GM23248 (cell line): Measurements from ENCODE around the gene BRD7. TPM values are rescaled to one million over a fixed set of nuclear protein-coding genes. Genes with fewer than 3 reads are reported as not detected.

Experiments used
- DNase-seq: peaks from one replicate; pipeline ENCODE4 v3.0.0-alpha.2; 2015
- H2AFZ ChIP-seq: fragments of 200-600 bp; sonication (generic); 2 replicates; pipeline ENCODE4 v1.6.1; 2016; ENCODE audit warnings: antibody characterized with exemption
- H3F3A ChIP-seq: fragments of 200-600 bp; sonication (generic); 2 replicates; pipeline ENCODE4 v1.6.1; 2016; ENCODE audit warnings: mild to moderate bottlenecking, antibody characterized with exemption, mixed run types; ENCODE audit not compliant: insufficient read depth
- H3K27ac ChIP-seq: fragments of 200-600 bp; sonication (generic); 2 replicates; pipeline ENCODE4 v1.5.1; 2016; ENCODE audit warnings: mild to moderate bottlenecking
- H3K27me3 ChIP-seq: fragments of 200-600 bp; sonication (generic); replicated peaks from 2 replicates; pipeline ENCODE4 v1.6.1; 2016; ENCODE audit warnings: mild to moderate bottlenecking; ENCODE audit not compliant: insufficient read depth
- H3K36me3 ChIP-seq: fragments of 200-600 bp; sonication (generic); 2 replicates; pipeline ENCODE4 v1.6.1; 2016; ENCODE audit warnings: low read depth, mild to moderate bottlenecking
- H3K4me1 ChIP-seq: fragments of 200-600 bp; sonication (generic); 2 replicates; pipeline ENCODE4 v1.6.1; 2016; ENCODE audit warnings: mild to moderate bottlenecking; ENCODE audit not compliant: insufficient read depth
- H3K4me2 ChIP-seq: fragments of 200-600 bp; sonication (generic); one replicate; pipeline ENCODE4 v1.6.1; 2016; ENCODE audit warnings: mild to moderate bottlenecking; ENCODE audit not compliant: unreplicated experiment
- H3K4me3 ChIP-seq: fragments of 200-600 bp; sonication (generic); 2 replicates; pipeline ENCODE4 v1.5.1; 2016; ENCODE audit warnings: mild to moderate bottlenecking
- H3K79me2 ChIP-seq: fragments of 200-600 bp; sonication (generic); 2 replicates; pipeline ENCODE4 v1.6.1; 2016; ENCODE audit warnings: mild to moderate bottlenecking; ENCODE audit not compliant: insufficient read depth
- H3K9ac ChIP-seq: fragments of 200-600 bp; sonication (generic); 2 replicates; pipeline ENCODE4 v1.6.1; 2016; ENCODE audit warnings: mild to moderate bottlenecking
- H3K9me2 ChIP-seq: fragments of 200-600 bp; sonication (generic); 2 replicates; pipeline ENCODE4 v1.6.1; 2016; ENCODE audit warnings: mixed run types, mild to moderate bottlenecking, moderate library complexity; ENCODE audit not compliant: insufficient read depth
- H3K9me3 ChIP-seq: fragments of 200-600 bp; sonication (generic); one replicate; pipeline ENCODE4 v1.6.1; 2017; ENCODE audit warnings: low read depth
- H4K20me1 ChIP-seq: fragments of 200-600 bp; sonication (generic); 2 replicates; pipeline ENCODE4 v1.6.0; 2016; ENCODE audit not compliant: insufficient read depth
- EZH2 ChIP-seq: fragments of 200-600 bp; sonication (generic); IDR thresholded peaks from 2 replicates; pipeline ENCODE4 v1.6.1; 2018; ENCODE audit warnings: antibody characterized with exemption, mild to moderate bottlenecking; ENCODE audit not compliant: insufficient read depth, poor library complexity, severe bottlenecking
- EZH2phosphoT487 ChIP-seq: fragments of 200-600 bp; sonication (generic); IDR thresholded peaks from 2 replicates; pipeline ENCODE4 v1.6.1; 2018; ENCODE audit warnings: antibody characterized with exemption, moderate library complexity, mild to moderate bottlenecking, low read depth; ENCODE audit not compliant: insufficient read depth
- WGBS, 2 experiments: methylation state at CpG; one replicate each; pipeline ENCODE4 v1.1.6; 2015 to 2017; ENCODE audit warnings: low lambda C conversion rate in 2 of 2, low coverage in 1 of 2; ENCODE audit errors: missing lambda C conversion rate in 2 of 2; 5-methylcytosine and 5-hydroxymethylcytosine counted together
- in situ Hi-C: fragments of 300-500 bp; cut with MboI; formaldehyde crosslinking; loops from 2 replicates; pipeline ENCODE4 v1.15.0; 2020
- polyA plus RNA-seq: library from polyadenylated mRNA; unstranded; fragments of >200 nt; fragmentation: Nextera tagmentation; extraction: Ambion mirVana; gene quantifications from 2 replicates; pipeline ENCODE4 v1.2.1, GENCODE V29; 2016
- total RNA-seq: library from RNA; depleted of rRNA; stranded (reverse); fragments of >200 nt; shearing (Covaris generic); gene quantifications from 2 replicates; pipeline ENCODE4 v1.2.3, GENCODE V29; 2014

The BRD7 gene
- total and polyA plus RNA-seq, 2 experiments from 2014 or later: 20.3 to 35.8 TPM

- H3K4me1 ChIP-seq: peaks cover 14% of the 10 kb centered on the region
- H3F3A ChIP-seq: peaks cover 4% of the 10 kb centered on the region; the same call in 1 of the 2 replicates
- peak overlapping the region; percentile 76 for H2AFZ ChIP-seq
- peak overlapping the region; percentile 35; the same call in 1 of the 2 replicates for H3K4me3 ChIP-seq
- in situ Hi-C loops: no loop called here
- 72 to 73% methylated on average over 23 of the region's 23 CpGs for WGBS, 2 experiments
- H3K4me2 ChIP-seq: peak overlapping the region; percentile 30
- H3K9me3 ChIP-seq: no peaks in the 10 kb centered on the region
- DNase-seq: peak; percentile 90
- H3K79me2 ChIP-seq: no peaks in the 10 kb centered on the region
- peak overlapping the region; percentile 97 for H3K27ac ChIP-seq
- no peaks in the 10 kb centered on the region for H3K27me3 ChIP-seq
- no peaks in the 10 kb centered on the region; the same call in 1 of the 2 replicates for H3K36me3 ChIP-seq
- no peaks in the 10 kb centered on the region for H4K20me1 ChIP-seq
- peak overlapping the region; percentile 80 for H3K9ac ChIP-seq
- H3K9me2 ChIP-seq: no peaks in the 10 kb centered on the region
- TF ChIP-seq EZH2 (no peak), EZH2phosphoT487 (no peak)
These were observed 67.7 kb downstream of the BRD7 start for GRCh38 chr16:50300942-50301625.

- H3K4me2 ChIP-seq: no peak overlapping the region
- TF ChIP-seq EZH2 (no peak), EZH2phosphoT487 (no peak)
- 88 to 94% methylated on average over 11 to 12 of the region's 12 CpGs for WGBS, 2 experiments
- H3K79me2 ChIP-seq: no peaks in the 10 kb centered on the region
- H3K4me3 ChIP-seq: no peak overlapping the region
- peaks cover 4% of the 10 kb centered on the region; the same call in 1 of the 2 replicates for H3F3A ChIP-seq
- H3K27me3 ChIP-seq: no peaks in the 10 kb centered on the region
- H3K9ac ChIP-seq: no peak overlapping the region
- in situ Hi-C loops: no loop called here
- H2AFZ ChIP-seq: no peak overlapping the region
- DNase-seq: no peak
- H3K9me2 ChIP-seq: no peaks in the 10 kb centered on the region
- no peaks in the 10 kb centered on the region for H3K9me3 ChIP-seq
- no peaks in the 10 kb centered on the region; the same call in 1 of the 2 replicates for H3K36me3 ChIP-seq
- no peak overlapping the region for H3K27ac ChIP-seq
- H4K20me1 ChIP-seq: no peaks in the 10 kb centered on the region
- H3K4me1 ChIP-seq: peaks cover 14% of the 10 kb centered on the region
These were observed 69.2 kb downstream of the BRD7 start for GRCh38 chr16:50299508-50300105.

GRCh38 chr16:50298591-50299507, 69.9 kb downstream of the BRD7 start:
- no peaks in the 10 kb centered on the region for H3K79me2 ChIP-seq
- H3K36me3 ChIP-seq: no peaks in the 10 kb centered on the region; the same call in 1 of the 2 replicates
- TF ChIP-seq EZH2: no peak
- no peak for TF ChIP-seq EZH2phosphoT487
- H2AFZ ChIP-seq: no peak overlapping the region
- H3F3A ChIP-seq: peaks cover 4% of the 10 kb centered on the region; the same call in 1 of the 2 replicates
- H3K9ac ChIP-seq: no peak overlapping the region
- H4K20me1 ChIP-seq: no peaks in the 10 kb centered on the region
- no peak overlapping the region for H3K4me2 ChIP-seq
- H3K9me2 ChIP-seq: no peaks in the 10 kb centered on the region
- WGBS, 2 experiments: 82 to 88% methylated on average over 27 to 29 of the region's 29 CpGs
- no peak overlapping the region for H3K4me3 ChIP-seq
- no peak overlapping the region for H3K27ac ChIP-seq
- H3K4me1 ChIP-seq: peaks cover 14% of the 10 kb centered on the region
- H3K9me3 ChIP-seq: no peaks in the 10 kb centered on the region
- no peak for DNase-seq
- no peaks in the 10 kb centered on the region for H3K27me3 ChIP-seq
- in situ Hi-C loops: no loop called here

GRCh38 chr16:50298075-50298460, 70.7 kb downstream of the BRD7 start:
- peaks cover 4% of the 10 kb centered on the region; the same call in 1 of the 2 replicates for H3F3A ChIP-seq
- no peak overlapping the region for H3K9ac ChIP-seq
- 98% methylated on average over 7 of the region's 7 CpGs for WGBS, 2 experiments
- H3K9me2 ChIP-seq: no peaks in the 10 kb centered on the region
- peaks cover 14% of the 10 kb centered on the region for H3K4me1 ChIP-seq
- H3K79me2 ChIP-seq: no peaks in the 10 kb centered on the region
- no peaks in the 10 kb centered on the region for H3K27me3 ChIP-seq
- no peaks in the 10 kb centered on the region; the same call in 1 of the 2 replicates for H3K36me3 ChIP-seq
- in situ Hi-C loops: no loop called here
- no peaks in the 10 kb centered on the region for H3K9me3 ChIP-seq
- no peak overlapping the region for H3K4me3 ChIP-seq
- no peak overlapping the region for H3K27ac ChIP-seq
- H3K4me2 ChIP-seq: no peak overlapping the region
- H2AFZ ChIP-seq: no peak overlapping the region
- TF ChIP-seq EZH2phosphoT487 (no peak), EZH2 (no peak)
- no peaks in the 10 kb centered on the region for H4K20me1 ChIP-seq
- DNase-seq: no peak
